ENCODE measurements around the gene TMEM120B.

The TMEM120B gene

GRCh38 chr12:121801595-121802484 is 89.3 kb downstream of the TMEM120B start:
- DNase-seq (ENCODE audit: insufficient read length, low spot score) (no peak), FAIRE-seq (peak; percentile 64)
- TF ChIP-seq POLR2AphosphoS5 (IDR thresholded peaks at IDR 0.05; ENCODE audit: low read depth, low read length), result 0 out of 2 replicates have a peak, but pooled peaks have one; percentile 17
- TF ChIP-seq SPI1 (IDR thresholded peaks at IDR 0.05; ENCODE audit: low read depth, low read length), result 0 out of 2 replicates have a peak, but pooled peaks have one; percentile 9
- no peak for TF ChIP-seq POU2F2 (IDR thresholded peaks at IDR 0.05; ENCODE audit: low read depth, low read length)

GRCh38 chr12:121802485-121802842 is 89.9 kb downstream of the TMEM120B start:
- TF ChIP-seq TAF1 (IDR thresholded peaks at IDR 0.05; ENCODE audit: low read depth, low read length) (no peak), POLR2A (IDR thresholded peaks at IDR 0.05; ENCODE audit: low read depth, low read length) (no peak), POU2F2 (IDR thresholded peaks at IDR 0.05; ENCODE audit: low read depth, low read length) (no peak), PAX5 (IDR thresholded peaks at IDR 0.05; ENCODE audit: insufficient read depth, low read length, severe bottlenecking) (no peak), SPI1 (IDR thresholded peaks at IDR 0.05; ENCODE audit: low read depth, low read length) (no peak), POLR2AphosphoS5 (IDR thresholded peaks at IDR 0.05; ENCODE audit: low read depth, low read length) (no peak)
- FAIRE-seq (no peak), DNase-seq (ENCODE audit: insufficient read length, low spot score) (no peak)

- FAIRE-seq (peak; percentile 88), DNase-seq (ENCODE audit: insufficient read length, low spot score) (peak; percentile 77)
- peak; percentile 95 for TF ChIP-seq TAF1 (IDR thresholded peaks at IDR 0.05; ENCODE audit: low read depth, low read length)
- TF ChIP-seq POLR2A (IDR thresholded peaks at IDR 0.05; ENCODE audit: low read depth, low read length), result peak; percentile 97
- TF ChIP-seq POU2F2 (IDR thresholded peaks at IDR 0.05; ENCODE audit: low read depth, low read length), result peak; percentile 59
- TF ChIP-seq POLR2AphosphoS5 (IDR thresholded peaks at IDR 0.05; ENCODE audit: low read depth, low read length), result peak; percentile 98
- TF ChIP-seq SPI1 (IDR thresholded peaks at IDR 0.05; ENCODE audit: low read depth, low read length), result no peak
Observed at GRCh38 chr12:121802843-121803698, 90.5 kb downstream of the TMEM120B start.

GRCh38 chr12:121803861-121804416 is 91.4 kb downstream of the TMEM120B start, which contains the start of gene SETD1B:
TSS of gene SETD1B (plus strand) at chr12:121804009. CDS start at chr12:121804738, 729 bp downstream.
- no peak for TF ChIP-seq POU2F2 (IDR thresholded peaks at IDR 0.05; ENCODE audit: low read depth, low read length)
- TF ChIP-seq PAX5 (IDR thresholded peaks at IDR 0.05; ENCODE audit: insufficient read depth, low read length, severe bottlenecking), result no peak
- TF ChIP-seq POLR2AphosphoS5 (IDR thresholded peaks at IDR 0.05; ENCODE audit: low read depth, low read length), result no peak
- TF ChIP-seq SPI1 (IDR thresholded peaks at IDR 0.05; ENCODE audit: low read depth, low read length), result no peak
- TF ChIP-seq TAF1 (IDR thresholded peaks at IDR 0.05; ENCODE audit: low read depth, low read length), result no peak
- no peak for TF ChIP-seq POLR2A (IDR thresholded peaks at IDR 0.05; ENCODE audit: low read depth, low read length)
- DNase-seq (ENCODE audit: insufficient read length, low spot score) (no peak), FAIRE-seq (peak; percentile 47)

GRCh38 chr12:121804417-121805111 is 92.0 kb downstream of the TMEM120B start:
- DNase-seq (ENCODE audit: insufficient read length, low spot score) (no peak), FAIRE-seq (peak; percentile 50)
- TF ChIP-seq SPI1 (IDR thresholded peaks at IDR 0.05; ENCODE audit: low read depth, low read length) (no peak), POLR2AphosphoS5 (IDR thresholded peaks at IDR 0.05; ENCODE audit: low read depth, low read length) (no peak), POLR2A (IDR thresholded peaks at IDR 0.05; ENCODE audit: low read depth, low read length) (no peak), TAF1 (IDR thresholded peaks at IDR 0.05; ENCODE audit: low read depth, low read length) (no peak), PAX5 (IDR thresholded peaks at IDR 0.05; ENCODE audit: insufficient read depth, low read length, severe bottlenecking) (no peak), POU2F2 (IDR thresholded peaks at IDR 0.05; ENCODE audit: low read depth, low read length) (no peak)

- FAIRE-seq, result peak; percentile 79
- no peak for DNase-seq (ENCODE audit: insufficient read length, low spot score)
- no peak for TF ChIP-seq POLR2AphosphoS5 (IDR thresholded peaks at IDR 0.05; ENCODE audit: low read depth, low read length)
- TF ChIP-seq TAF1 (IDR thresholded peaks at IDR 0.05; ENCODE audit: low read depth, low read length), result no peak
- no peak for TF ChIP-seq POU2F2 (IDR thresholded peaks at IDR 0.05; ENCODE audit: low read depth, low read length)
- TF ChIP-seq PAX5 (IDR thresholded peaks at IDR 0.05; ENCODE audit: insufficient read depth, low read length, severe bottlenecking), result no peak
- TF ChIP-seq POLR2A (IDR thresholded peaks at IDR 0.05; ENCODE audit: low read depth, low read length), result no peak
- no peak for TF ChIP-seq SPI1 (IDR thresholded peaks at IDR 0.05; ENCODE audit: low read depth, low read length)
Observed at GRCh38 chr12:121805171-121806008, 92.8 kb downstream of the TMEM120B start.

GRCh38 chr12:121806009-121806545 is 93.5 kb downstream of the TMEM120B start:
- no peak for FAIRE-seq
- DNase-seq (ENCODE audit: insufficient read length, low spot score), result no peak
- TF ChIP-seq SPI1 (IDR thresholded peaks at IDR 0.05; ENCODE audit: low read depth, low read length) (peak; percentile 42; the same call in 1 of the 2 replicates), POU2F2 (IDR thresholded peaks at IDR 0.05; ENCODE audit: low read depth, low read length) (no peak)
